GM23338 (cell line): ENCODE results near the gene PAN2. TPM values are rescaled to one million over a fixed set of nuclear protein-coding genes. Genes with fewer than 3 reads are reported as not detected.

Experiments used
- ATAC-seq: fragments of 200-7000 bp; cut with Tn5 transposase; 3 replicates; pipeline ENCODE4 v1.9.1; 2020
- DNase-seq: peaks from one replicate; pipeline ENCODE4 v3.0.0-alpha.2; 2015; ENCODE audit warnings: low spot score
- H2AFZ ChIP-seq: fragments of 200-600 bp; sonication (generic); 2 replicates; pipeline ENCODE4 v1.8.0; 2016; ENCODE audit warnings: antibody characterized with exemption, mild to moderate bottlenecking, moderate library complexity
- H3F3A ChIP-seq: fragments of 200-600 bp; sonication (generic); replicated peaks from 2 replicates; pipeline ENCODE4 v1.8.0; 2017; ENCODE audit warnings: antibody characterized with exemption, mixed run types, low read depth
- H3K27ac ChIP-seq: fragments of 200-600 bp; sonication (generic); 2 replicates; pipeline ENCODE4 v1.6.1; 2016; ENCODE audit warnings: low read depth
- H3K27me3 ChIP-seq: fragments of 200-600 bp; sonication (generic); 2 replicates; pipeline ENCODE4 v1.8.0; 2016; ENCODE audit warnings: mild to moderate bottlenecking, mixed run types, moderate library complexity; ENCODE audit not compliant: insufficient read depth
- H3K36me3 ChIP-seq: fragments of 200-600 bp; sonication (generic); 2 replicates; pipeline ENCODE4 v1.8.0; 2016; ENCODE audit warnings: mild to moderate bottlenecking; ENCODE audit not compliant: insufficient read depth
- H3K4me1 ChIP-seq: fragments of 200-600 bp; sonication (generic); 2 replicates; pipeline ENCODE4 v1.8.0; 2016; ENCODE audit warnings: mild to moderate bottlenecking, moderate library complexity; ENCODE audit not compliant: insufficient read depth
- H3K4me2 ChIP-seq: fragments of 200-600 bp; sonication (generic); 2 replicates; pipeline ENCODE4 v1.7.1; 2017; ENCODE audit warnings: mixed run types
- H3K4me3 ChIP-seq: fragments of 200-600 bp; sonication (generic); 2 replicates; pipeline ENCODE4 v1.6.1; 2016; ENCODE audit warnings: mixed run types
- H3K79me2 ChIP-seq: fragments of 200-600 bp; sonication (generic); replicated peaks from 2 replicates; pipeline ENCODE4 v1.8.0; 2017; ENCODE audit warnings: mild to moderate bottlenecking; ENCODE audit not compliant: insufficient read depth
- H3K9me2 ChIP-seq: fragments of 200-600 bp; sonication (generic); 2 replicates; pipeline ENCODE4 v1.8.0; 2017; ENCODE audit not compliant: insufficient read depth
- H4K20me1 ChIP-seq: fragments of 200-600 bp; sonication (generic); replicated peaks from 2 replicates; pipeline ENCODE4 v1.8.0; 2017; ENCODE audit warnings: mild to moderate bottlenecking; ENCODE audit not compliant: insufficient read depth
- H3K27ac Mint-ChIP-seq: 2 replicates; pipeline ENCODE4 v1.8.0; 2020; ENCODE audit warnings: inconsistent platforms, mild to moderate bottlenecking, moderate library complexity, mixed read lengths
- H3K27me3 Mint-ChIP-seq: 3 replicates; pipeline ENCODE4 v1.8.0; 2022; ENCODE audit warnings: low read depth, mild to moderate bottlenecking, moderate library complexity, mixed read lengths, inconsistent platforms; ENCODE audit not compliant: insufficient read depth, poor library complexity
- H3K36me3 Mint-ChIP-seq: 3 replicates; pipeline ENCODE4 v1.8.0; 2021; ENCODE audit warnings: low read depth, mild to moderate bottlenecking, inconsistent platforms, moderate library complexity, mixed read lengths
- H3K4me1 Mint-ChIP-seq: 3 replicates; pipeline ENCODE4 v1.8.0; 2020; ENCODE audit warnings: mild to moderate bottlenecking, inconsistent platforms, mixed read lengths
- H3K4me3 Mint-ChIP-seq: 3 replicates; pipeline ENCODE4 v1.8.0; 2021; ENCODE audit warnings: moderate library complexity, mild to moderate bottlenecking, inconsistent platforms, mixed read lengths
- H3K9me3 Mint-ChIP-seq: 3 replicates; pipeline ENCODE4 v1.8.0; 2020; ENCODE audit warnings: moderate library complexity, mild to moderate bottlenecking, inconsistent platforms, mixed read lengths
- CREB1 ChIP-seq: fragments of 250-450 bp; sonication (Bioruptor Pico); IDR thresholded peaks from 2 replicates; pipeline ENCODE4 v1.5.0; 2020; ENCODE audit warnings: low read depth, mild to moderate bottlenecking, moderate library complexity
- JUNB ChIP-seq: IDR thresholded peaks from one replicate; pipeline ENCODE4 v1.6.1; 2016; ENCODE audit warnings: antibody characterized with exemption; ENCODE audit not compliant: unreplicated experiment
- NANOG ChIP-seq: IDR thresholded peaks from 2 replicates; pipeline ENCODE4 v1.6.1; 2016; ENCODE audit warnings: antibody characterized with exemption, borderline replicate concordance
- POLR2AphosphoS5 ChIP-seq: IDR thresholded peaks from 2 replicates; pipeline ENCODE4 v1.6.1; 2016; ENCODE audit warnings: antibody characterized with exemption, low read depth
- REST ChIP-seq: IDR thresholded peaks from one replicate; pipeline ENCODE4 v1.6.1; 2018; ENCODE audit warnings: antibody characterized with exemption; ENCODE audit not compliant: unreplicated experiment
- ZNF331 ChIP-seq: fragments of 250-450 bp; sonication (Bioruptor Pico); IDR thresholded peaks from 2 replicates; pipeline ENCODE4 v1.5.0; 2020; ENCODE audit warnings: low read depth, mild to moderate bottlenecking, moderate library complexity
- ZNF462 ChIP-seq: fragments of 250-450 bp; sonication (Bioruptor Pico); IDR thresholded peaks from 2 replicates; pipeline ENCODE4 v1.5.0; 2020; ENCODE audit warnings: mild to moderate bottlenecking, moderate library complexity
- polyA plus RNA-seq: library from polyadenylated mRNA; unstranded; fragments of >200 nt; fragmentation: Nextera tagmentation; extraction: Ambion mirVana; gene quantifications from 2 replicates; pipeline ENCODE4 v1.2.1, GENCODE V29; 2016
- total RNA-seq: library from RNA; depleted of rRNA; stranded (reverse); fragments of >200 nt; shearing (Covaris generic); gene quantifications from 2 replicates; pipeline ENCODE4 v1.2.3, GENCODE V29; 2014
- TF ChIP-seq, protein P1 (sequence below), 2 experiments: fragments of 200-600 bp in 1 of 2; sonication (generic) in 1 of 2; conservative IDR thresholded peaks; 2 replicates each; pipeline versions ENCODE4 v1.5.1 to v1.6.1; 2016 to 2017; ENCODE audit warnings: antibody characterized with exemption in 2 of 2, low read depth in 2 of 2, mild to moderate bottlenecking in 2 of 2, moderate library complexity in 1 of 2
- TF ChIP-seq, protein P2 (sequence below): IDR thresholded peaks from 2 replicates; pipeline ENCODE4 v1.6.1; 2016; ENCODE audit warnings: antibody characterized with exemption

PAN2 gene
- total and polyA plus RNA-seq, 2 experiments from 2014 or later: 11.5 to 27.2 TPM

DNA sequence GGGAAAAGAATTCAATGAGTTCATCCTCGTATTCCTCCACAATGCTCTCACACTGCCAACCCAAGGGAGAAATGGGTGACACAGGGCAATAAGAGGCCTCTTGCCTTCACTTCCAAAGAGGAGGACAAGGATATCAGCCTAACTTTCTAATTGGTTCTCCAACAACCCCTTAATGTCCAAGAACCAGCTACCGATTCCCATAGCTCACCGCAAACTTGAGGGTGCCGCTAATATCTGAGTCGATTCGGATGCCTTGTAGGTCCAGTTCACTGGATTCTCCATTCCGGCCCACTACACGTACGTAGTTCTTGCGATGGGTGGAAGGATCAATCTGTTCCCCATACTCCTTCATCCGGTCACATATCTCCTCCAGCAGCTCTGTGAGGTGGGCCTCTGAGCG lies 22.8 kb downstream of the PAN2 start:
- ATAC-seq (no peak), DNase-seq (no peak)
- no peak overlapping the region for H3K4me3 ChIP-seq
- H3K36me3 ChIP-seq: peaks cover 60% of the 10 kb centered on the region
- TF ChIP-seq CREB1 (CRISPR knock-in tag): no peak
- no peak for TF ChIP-seq JUNB
- no peak for TF ChIP-seq NANOG
- no peak for TF ChIP-seq ZNF331 (CRISPR knock-in tag)
- TF ChIP-seq ZNF462 (CRISPR knock-in tag): no peak
- TF ChIP-seq POLR2AphosphoS5: no peak
- no peak for TF ChIP-seq REST
- TF ChIP-seq, protein P1, sequence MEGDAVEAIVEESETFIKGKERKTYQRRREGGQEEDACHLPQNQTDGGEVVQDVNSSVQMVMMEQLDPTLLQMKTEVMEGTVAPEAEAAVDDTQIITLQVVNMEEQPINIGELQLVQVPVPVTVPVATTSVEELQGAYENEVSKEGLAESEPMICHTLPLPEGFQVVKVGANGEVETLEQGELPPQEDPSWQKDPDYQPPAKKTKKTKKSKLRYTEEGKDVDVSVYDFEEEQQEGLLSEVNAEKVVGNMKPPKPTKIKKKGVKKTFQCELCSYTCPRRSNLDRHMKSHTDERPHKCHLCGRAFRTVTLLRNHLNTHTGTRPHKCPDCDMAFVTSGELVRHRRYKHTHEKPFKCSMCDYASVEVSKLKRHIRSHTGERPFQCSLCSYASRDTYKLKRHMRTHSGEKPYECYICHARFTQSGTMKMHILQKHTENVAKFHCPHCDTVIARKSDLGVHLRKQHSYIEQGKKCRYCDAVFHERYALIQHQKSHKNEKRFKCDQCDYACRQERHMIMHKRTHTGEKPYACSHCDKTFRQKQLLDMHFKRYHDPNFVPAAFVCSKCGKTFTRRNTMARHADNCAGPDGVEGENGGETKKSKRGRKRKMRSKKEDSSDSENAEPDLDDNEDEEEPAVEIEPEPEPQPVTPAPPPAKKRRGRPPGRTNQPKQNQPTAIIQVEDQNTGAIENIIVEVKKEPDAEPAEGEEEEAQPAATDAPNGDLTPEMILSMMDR (conservative IDR thresholded peaks at IDR 0.05; ENCODE audit: low read depth in 2 of 2): no peak
- TF ChIP-seq, protein P2, sequence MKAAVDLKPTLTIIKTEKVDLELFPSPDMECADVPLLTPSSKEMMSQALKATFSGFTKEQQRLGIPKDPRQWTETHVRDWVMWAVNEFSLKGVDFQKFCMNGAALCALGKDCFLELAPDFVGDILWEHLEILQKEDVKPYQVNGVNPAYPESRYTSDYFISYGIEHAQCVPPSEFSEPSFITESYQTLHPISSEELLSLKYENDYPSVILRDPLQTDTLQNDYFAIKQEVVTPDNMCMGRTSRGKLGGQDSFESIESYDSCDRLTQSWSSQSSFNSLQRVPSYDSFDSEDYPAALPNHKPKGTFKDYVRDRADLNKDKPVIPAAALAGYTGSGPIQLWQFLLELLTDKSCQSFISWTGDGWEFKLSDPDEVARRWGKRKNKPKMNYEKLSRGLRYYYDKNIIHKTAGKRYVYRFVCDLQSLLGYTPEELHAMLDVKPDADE: no peak
- peaks cover 20% of the 10 kb centered on the region for H3K79me2 ChIP-seq
- peaks cover 8% of the 10 kb centered on the region; the same call in 1 of the 2 replicates for H4K20me1 ChIP-seq
- H3K27ac ChIP-seq: no peak overlapping the region
- no peak overlapping the region for H3K27ac Mint-ChIP-seq
- no peaks in the 10 kb centered on the region for H3K27me3 ChIP-seq
- H3K4me1 Mint-ChIP-seq: peaks cover 4% of the 10 kb centered on the region; the same call in 2 of the 3 replicates
- H3K27me3 Mint-ChIP-seq: peaks cover 7% of the 10 kb centered on the region
- H3K4me2 ChIP-seq: no peak overlapping the region
- H3F3A ChIP-seq: peaks cover 18% of the 10 kb centered on the region
- peaks cover 81% of the 10 kb centered on the region for H3K36me3 Mint-ChIP-seq
- no peaks in the 10 kb centered on the region; the same call in 2 of the 3 replicates for H3K9me3 Mint-ChIP-seq
- H3K9me2 ChIP-seq: no peaks in the 10 kb centered on the region
- H3K4me3 Mint-ChIP-seq: no peak overlapping the region
- H2AFZ ChIP-seq: no peak overlapping the region
- peaks cover 5% of the 10 kb centered on the region for H3K4me1 ChIP-seq
